DLD1 (cell line): ENCODE data around the gene VPS37B.

Experiments used
- in situ Hi-C: cut with HindIII; loops from 2 replicates; pipeline ENCODE4 v1.10.0; 2017; ENCODE audit warnings: low sequenced_read_pairs

VPS37B gene

DNA sequence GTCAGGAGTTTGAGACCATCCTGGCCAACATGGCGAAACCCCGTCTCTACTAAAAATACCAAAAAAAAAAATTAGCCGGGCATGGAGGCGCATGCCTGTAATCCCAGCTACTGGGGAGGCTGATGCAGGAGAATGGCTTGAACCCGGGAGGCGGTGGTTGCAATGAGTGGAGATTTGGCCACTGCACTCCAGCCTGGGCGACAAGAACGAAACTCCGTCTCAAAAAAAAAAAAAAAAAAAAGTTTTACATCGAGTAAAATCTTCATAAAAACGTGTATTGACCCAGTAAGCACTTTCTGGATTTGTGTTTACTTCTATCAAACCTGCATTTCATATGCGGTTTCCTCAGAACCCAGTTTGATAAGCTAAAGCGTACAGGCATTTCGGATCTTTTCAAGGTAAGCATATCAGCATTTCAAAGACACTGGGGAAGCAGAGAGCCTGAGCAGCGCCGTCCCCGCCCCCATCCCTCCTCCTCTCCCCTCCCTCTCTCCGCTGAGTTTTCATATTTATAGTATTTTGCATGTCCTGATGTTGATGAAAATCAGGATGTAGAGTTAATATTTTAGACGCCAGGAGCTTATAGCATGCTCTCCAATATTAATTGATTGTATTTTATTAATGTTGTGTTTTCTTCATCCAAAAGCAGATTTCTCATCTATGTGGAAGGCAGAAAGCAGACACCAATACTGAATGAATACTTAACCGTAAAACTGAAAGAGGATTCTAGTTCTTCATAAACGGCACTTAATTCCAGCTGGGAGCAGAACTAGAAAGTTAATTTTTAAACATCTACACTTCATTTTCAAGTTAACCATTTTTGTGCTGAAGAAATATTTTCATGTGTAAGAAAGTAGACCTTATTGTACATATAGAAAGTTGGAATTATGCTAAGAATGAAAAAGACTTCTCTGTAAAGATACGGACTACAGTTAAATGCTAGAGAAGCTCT lies 69.9 kb downstream of the VPS37B start:
- in situ Hi-C loops: no loop called here

DNA sequence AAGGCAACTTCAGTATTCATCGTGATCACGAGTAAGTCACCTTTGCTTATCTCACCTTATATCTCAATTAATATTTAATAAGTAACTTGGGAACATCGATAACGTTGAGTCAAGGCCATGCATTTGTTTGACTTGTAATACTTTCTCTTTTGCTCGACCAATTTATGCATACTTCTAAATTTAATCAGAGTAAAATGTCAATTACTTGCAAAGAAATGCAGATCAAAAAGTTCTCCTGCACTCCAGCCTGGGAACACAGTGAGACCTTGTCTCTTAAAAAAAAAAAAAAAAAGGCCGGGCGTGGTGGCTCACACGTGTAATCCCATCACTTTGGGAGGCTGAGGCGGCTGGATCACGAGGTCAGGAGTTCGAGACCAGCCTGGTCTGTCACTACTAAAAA lies 72.5 kb downstream of the VPS37B start:
- in situ Hi-C loops: no loop called here

DNA sequence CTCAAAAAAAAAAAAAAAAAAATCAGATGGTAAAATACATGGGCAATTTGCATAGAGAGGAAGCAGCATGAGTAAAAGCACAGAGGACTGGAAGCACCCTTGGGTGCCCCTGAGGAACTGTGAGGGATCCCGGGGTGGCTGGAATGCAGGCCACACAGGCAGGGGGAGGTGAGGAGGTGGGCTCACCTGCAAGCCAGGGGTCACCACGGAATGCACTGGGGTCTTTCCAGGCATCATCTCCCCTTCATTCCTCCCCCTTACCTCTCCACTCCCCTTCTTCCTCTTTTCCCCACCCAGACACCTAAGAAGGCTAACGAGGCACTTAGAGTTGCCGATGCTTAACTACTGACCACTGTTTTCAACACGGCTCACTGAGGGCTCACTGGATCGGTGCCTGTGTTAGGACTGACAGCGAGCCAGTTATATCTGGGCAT lies 75.1 kb downstream of the VPS37B start:
- in situ Hi-C loops: no loop called here

DNA sequence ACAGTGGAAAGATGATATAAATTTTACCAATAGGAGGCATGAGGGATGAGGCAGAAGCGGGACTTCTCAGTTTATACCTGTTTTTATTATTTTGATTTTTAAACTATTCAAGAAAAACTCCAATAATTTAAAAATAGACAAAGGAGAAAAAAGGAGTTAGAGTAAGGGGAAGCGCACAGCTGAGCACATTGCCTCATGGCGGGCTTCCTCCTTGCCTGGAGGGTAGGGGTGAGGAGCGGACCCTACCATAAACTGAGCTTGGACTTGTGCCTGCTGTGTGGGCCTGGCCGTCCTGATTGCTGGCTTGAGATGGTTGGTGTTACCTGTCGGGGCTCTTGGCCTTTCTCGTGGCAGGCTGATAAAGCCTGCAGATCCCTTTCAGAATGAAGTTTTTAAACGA lies 75.8 kb downstream of the VPS37B start:
- in situ Hi-C loops: no loop called here

DNA sequence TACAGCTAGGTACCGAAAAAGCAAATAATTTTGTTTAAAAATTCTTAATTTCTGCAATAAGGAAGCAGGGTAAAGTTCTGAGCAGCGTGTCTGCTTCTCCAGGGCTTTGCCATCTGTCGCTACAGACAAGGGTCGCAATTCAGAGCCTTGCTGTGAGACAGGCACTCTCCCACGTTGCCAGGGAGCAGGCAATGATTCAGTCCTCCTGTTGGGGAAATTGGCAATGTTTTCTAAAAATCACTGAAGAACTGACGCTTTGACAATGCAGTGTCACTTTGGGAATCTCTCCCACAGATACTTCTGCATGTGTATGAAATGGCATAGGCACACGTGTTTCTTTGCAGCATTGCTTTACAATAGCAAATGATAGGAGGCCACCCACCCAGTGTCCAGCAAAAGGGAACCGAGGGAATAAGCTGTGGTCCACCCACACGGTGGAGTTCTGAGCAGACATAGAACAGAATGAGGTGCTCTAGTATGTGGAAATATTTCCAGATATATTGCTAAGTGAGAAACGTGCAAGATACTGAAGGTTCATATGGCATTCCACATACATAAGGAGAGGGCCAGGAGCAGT lies 76.6 kb downstream of the VPS37B start:
- in situ Hi-C loops: no loop called here
